Sciatic nerve (tissue), 1 donor: Measurements from ENCODE around the gene GRB10. TPM values are rescaled to one million over a fixed set of nuclear protein-coding genes. Genes with fewer than 3 reads are reported as not detected.

Experiments used
- total RNA-seq: library from RNA; stranded (reverse); fragmentation: NEBNext Ultra II Directional; extraction: Animal tissue kit (Norgen Biotek cat#: 25700); gene quantifications from one replicate; pipeline ENCODE4 v1.2.1, GENCODE V29; 2021
- donor health status: DM: no; HTN: no; CAD: no.

GRB10 gene
- total RNA-seq, 1 donor from 2014 or later: 57.1 TPM

Other genes with a start within 250 kb of the GRB10 start
- not detected for gene DDC, start 217.5 kb downstream of the GRB10 start, total RNA-seq